A549 (cell line): ENCODE data around the gene CDC42EP5. TPM values are rescaled to one million over a fixed set of nuclear protein-coding genes. Genes with fewer than 3 reads are reported as not detected.

Source experiments
- ATAC-seq, 2 experiments: fragments of 200-7000 bp in 1 of 2; fragments of >200 bp in 1 of 2; cut with Nextera tagmentation in 1 of 2; cut with Tn5 transposase in 1 of 2; 3 replicates each; pipeline versions ENCODE4 v1.8.0 to v1.9.1; 2018 to 2020; ENCODE audit warnings: mild to moderate bottlenecking in 1 of 2, moderate library complexity in 1 of 2
- CTCF ChIA-PET: fragments of 300-600 bp; sonication (Branson Sonifier 250); formaldehyde crosslinking; extraction: SDS; loops from one replicate; lab custom pipeline; 2021; ENCODE audit warnings: antibody characterized with exemption, inconsistent platforms; lab: Yijun Ruan, JAX
- POLR2A ChIA-PET: fragments of 350-600 bp; formaldehyde crosslinking; extraction: SDS; loops from one replicate; lab custom pipeline; 2021; ENCODE audit warnings: antibody characterized with exemption, inconsistent platforms; lab: Yijun Ruan, JAX
- DNase-seq, 2 experiments: peaks; one replicate each; pipeline versions ENCODE4 v3.0.0 to v3.0.0-alpha.2; 2011 to 2016; ENCODE audit warnings: low read depth in 1 of 2, low spot score in 1 of 2
- FAIRE-seq: peaks from 2 replicates; lab custom pipeline; 2011; peaks lifted over from hg19 to GRCh38; lab: Jason Lieb, UNC
- H3K27ac ChIP-seq, 2 experiments: fragments of >200 bp; sonication (Bioruptor Twin); formaldehyde crosslinking; 3 replicates each; pipeline ENCODE4 v1.5.1; 2016 to 2017
- H3K4me1 ChIP-seq: fragments of >200 bp; sonication (Bioruptor Twin); formaldehyde crosslinking; 3 replicates; pipeline ENCODE4 v1.6.1; 2016
- H3K4me2 ChIP-seq: fragments of >200 bp; sonication (Bioruptor Twin); formaldehyde crosslinking; 3 replicates; pipeline ENCODE4 v1.6.1; 2016
- H3K4me3 ChIP-seq: fragments of >200 bp; sonication (Bioruptor Twin); formaldehyde crosslinking; 3 replicates; pipeline ENCODE4 v1.5.1; 2016
- H3K9me3 ChIP-seq: fragments of >200 bp; sonication (Bioruptor Twin); formaldehyde crosslinking; 3 replicates; pipeline ENCODE4 v1.6.1; 2016
- CBX8 ChIP-seq: fragments of 200-600 bp; sonication (generic); IDR thresholded peaks from 2 replicates; pipeline ENCODE4 v1.6.1; 2016
- CEBPB ChIP-seq, 2 experiments: fragments of >200 bp in 1 of 2; sonication (Bioruptor Twin) in 1 of 2; formaldehyde crosslinking in 1 of 2; IDR thresholded peaks; 2 replicates each; pipeline ENCODE4 v1.6.1; 2012 to 2016
- EHMT2 ChIP-seq: fragments of 200-600 bp; sonication (generic); IDR thresholded peaks from 2 replicates; pipeline ENCODE4 v1.6.1; 2016; ENCODE audit warnings: antibody characterized with exemption, low read depth, mild to moderate bottlenecking, moderate library complexity
- EP300 ChIP-seq, 2 experiments: fragments of >200 bp; sonication (Bioruptor Twin); formaldehyde crosslinking; IDR thresholded peaks; 2 replicates in 1 of 2; 3 replicates in 1 of 2; pipeline ENCODE4 v1.6.1; 2016 to 2017
- ESRRA ChIP-seq: fragments of 150-350 bp; IDR thresholded peaks from 2 replicates; pipeline ENCODE4 v1.6.1; 2014; ENCODE audit warnings: mild to moderate bottlenecking, low read length, borderline replicate concordance
- FOSB ChIP-seq: fragments of 250-450 bp; sonication (Bioruptor Pico); IDR thresholded peaks from 2 replicates; pipeline ENCODE4 v1.5.0; 2020; ENCODE audit warnings: mild to moderate bottlenecking, moderate library complexity
- FOXS1 ChIP-seq: fragments of 250-450 bp; sonication (Bioruptor Pico); IDR thresholded peaks from 2 replicates; pipeline ENCODE4 v1.5.0; 2020; ENCODE audit warnings: mild to moderate bottlenecking, moderate library complexity
- HDAC2 ChIP-seq: fragments of 200-600 bp; sonication (generic); IDR thresholded peaks from 2 replicates; pipeline ENCODE4 v1.6.1; 2016
- HEYL ChIP-seq: fragments of 250-450 bp; sonication (Bioruptor Pico); IDR thresholded peaks from 2 replicates; pipeline ENCODE4 v1.8.0; 2021; ENCODE audit warnings: mild to moderate bottlenecking, moderate library complexity
- HOXB13 ChIP-seq: fragments of 250-450 bp; sonication (Bioruptor Pico); IDR thresholded peaks from 2 replicates; pipeline ENCODE4 v1.5.0; 2020; ENCODE audit warnings: low read depth, mild to moderate bottlenecking, moderate library complexity
- HOXB5 ChIP-seq: fragments of 250-450 bp; sonication (Bioruptor Pico); IDR thresholded peaks from 2 replicates; pipeline ENCODE4 v1.5.0; 2020; ENCODE audit warnings: mild to moderate bottlenecking, moderate library complexity
- JUN ChIP-seq, 2 experiments: fragments of >200 bp; sonication (Bioruptor Twin); formaldehyde crosslinking; IDR thresholded peaks; 2 replicates in 1 of 2; 3 replicates in 1 of 2; pipeline ENCODE4 v1.6.1; 2016 to 2017
- KDM1A ChIP-seq: fragments of 200-600 bp; sonication (generic); IDR thresholded peaks from 2 replicates; pipeline ENCODE4 v1.6.1; 2016; ENCODE audit warnings: low read depth, mild to moderate bottlenecking
- MAFK ChIP-seq: fragments of 450-650 bp; IDR thresholded peaks from 2 replicates; pipeline ENCODE4 v1.6.1; 2014; ENCODE audit not compliant: partially characterized antibody
- MAZ ChIP-seq: fragments of 150-350 bp; IDR thresholded peaks from 2 replicates; pipeline ENCODE4 v1.6.1; 2014; ENCODE audit warnings: antibody characterized with exemption, low read depth, low read length, borderline replicate concordance
- NPAS2 ChIP-seq: fragments of 250-450 bp; sonication (Bioruptor Pico); IDR thresholded peaks from 2 replicates; pipeline ENCODE4 v1.8.0; 2022; ENCODE audit warnings: mild to moderate bottlenecking, moderate library complexity, borderline replicate concordance
- NR3C1 ChIP-seq: fragments of >200 bp; sonication (Bioruptor Twin); formaldehyde crosslinking; IDR thresholded peaks from 3 replicates; pipeline ENCODE4 v1.6.1; 2017
- PHF8 ChIP-seq: fragments of 200-600 bp; sonication (generic); IDR thresholded peaks from 2 replicates; pipeline ENCODE4 v1.6.1; 2016; ENCODE audit warnings: low read depth, mild to moderate bottlenecking, antibody characterized with exemption, moderate library complexity, borderline replicate concordance
- POLR2A ChIP-seq: IDR thresholded peaks from 2 replicates; pipeline ENCODE4 v1.6.1; 2012; ENCODE audit warnings: mild to moderate bottlenecking, low read length
- RAD21 ChIP-seq, 2 experiments: fragments of >200 bp in 1 of 2; sonication (Bioruptor Twin) in 1 of 2; formaldehyde crosslinking in 1 of 2; IDR thresholded peaks in 1 of 2; conservative IDR thresholded peaks in 1 of 2; 2 replicates in 1 of 2; 3 replicates in 1 of 2; pipeline ENCODE4 v1.6.1; 2012 to 2018; ENCODE audit warnings: inconsistent platforms in 1 of 2
- RCOR1 ChIP-seq: fragments of 150-350 bp; IDR thresholded peaks from 2 replicates; pipeline ENCODE4 v1.6.1; 2014; ENCODE audit warnings: antibody characterized with exemption, low read length, low read depth
- RFX5 ChIP-seq: fragments of 450-650 bp; IDR thresholded peaks from 2 replicates; pipeline ENCODE4 v1.7.1; 2014; ENCODE audit warnings: antibody characterized with exemption, mild to moderate bottlenecking, moderate library complexity
- SMC3 ChIP-seq: fragments of >200 bp; sonication (Bioruptor Twin); formaldehyde crosslinking; IDR thresholded peaks from 3 replicates; pipeline ENCODE4 v1.6.1; 2018; ENCODE audit warnings: inconsistent platforms
- TP53 ChIP-seq: fragments of 250-450 bp; sonication (Bioruptor Pico); IDR thresholded peaks from 2 replicates; pipeline ENCODE4 v1.5.0; 2021; ENCODE audit warnings: mild to moderate bottlenecking, moderate library complexity
- ZFP36 ChIP-seq: fragments of 450-650 bp; IDR thresholded peaks from 2 replicates; pipeline ENCODE4 v1.6.1; 2014; ENCODE audit warnings: borderline replicate concordance; ENCODE audit not compliant: partially characterized antibody
- ZNF302 ChIP-seq: fragments of 250-450 bp; sonication (Bioruptor Pico); IDR thresholded peaks from 2 replicates; pipeline ENCODE4 v1.9.0; 2021; ENCODE audit warnings: inconsistent platforms, mild to moderate bottlenecking, moderate library complexity
- WGBS: methylation state at CpG from one replicate; pipeline ENCODE4 v1.1.6; 2017; ENCODE audit errors: missing lambda C conversion rate; 5-methylcytosine and 5-hydroxymethylcytosine counted together
- polyA plus RNA-seq, 4 experiments: library from polyadenylated mRNA; depleted of rRNA in 3 of 4; stranded (reverse); fragments of >200 nt; fragmentation: RNase III in 1 of 4; extraction: RNeasy Plus Mini Kit Qiagen cat#74134 plus additional on column Dnase treatment in 1 of 4; gene quantifications; 2 replicates in 3 of 4; 3 replicates in 1 of 4; pipeline ENCODE4 v1.2.3, GENCODE V29; 2011 to 2017
- TF ChIP-seq, protein P1 (sequence below): fragments of 150-350 bp; IDR thresholded peaks from 2 replicates; pipeline ENCODE4 v1.6.1; 2014; ENCODE audit warnings: low read depth, mild to moderate bottlenecking, low read length
- TF ChIP-seq, protein P2 (sequence below): IDR thresholded peaks from 2 replicates; pipeline ENCODE4 v1.6.1; 2012; ENCODE audit warnings: low read depth, borderline replicate concordance
- TF ChIP-seq, protein P3 (sequence below): fragments of 450-650 bp; IDR thresholded peaks from 2 replicates; pipeline ENCODE4 v1.6.1; 2014; ENCODE audit warnings: antibody characterized with exemption
- TF ChIP-seq, protein P4 (sequence below): fragments of >200 bp; sonication (Bioruptor Twin); formaldehyde crosslinking; IDR thresholded peaks from 2 replicates; pipeline ENCODE4 v1.6.1; 2016
- TF ChIP-seq, protein P5 (sequence below): IDR thresholded peaks from 2 replicates; pipeline ENCODE4 v1.6.1; 2012

The CDC42EP5 gene
- polyA plus RNA-seq, 2 of the 4 experiments (the other 2 are of a cell fraction), result not detected

DNA sequence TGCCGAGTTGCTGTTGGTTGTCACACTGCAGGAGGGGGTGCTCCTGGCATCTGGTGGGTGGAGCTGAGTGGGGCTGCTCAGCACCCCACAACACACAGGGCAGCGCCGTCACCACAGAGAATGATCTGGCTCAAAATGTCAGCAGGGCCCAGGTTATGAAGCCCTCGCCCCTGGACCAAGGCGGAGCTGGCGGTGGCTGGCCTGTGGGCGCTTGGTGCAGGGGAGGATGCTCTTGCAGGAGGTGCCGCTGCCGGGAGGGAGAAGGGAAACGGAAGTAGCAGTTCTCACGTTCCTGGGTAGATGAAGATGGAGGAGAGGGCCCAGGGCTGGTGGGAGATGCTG is 38.3 kb downstream of the CDC42EP5 start:
- TF ChIP-seq, protein P1, sequence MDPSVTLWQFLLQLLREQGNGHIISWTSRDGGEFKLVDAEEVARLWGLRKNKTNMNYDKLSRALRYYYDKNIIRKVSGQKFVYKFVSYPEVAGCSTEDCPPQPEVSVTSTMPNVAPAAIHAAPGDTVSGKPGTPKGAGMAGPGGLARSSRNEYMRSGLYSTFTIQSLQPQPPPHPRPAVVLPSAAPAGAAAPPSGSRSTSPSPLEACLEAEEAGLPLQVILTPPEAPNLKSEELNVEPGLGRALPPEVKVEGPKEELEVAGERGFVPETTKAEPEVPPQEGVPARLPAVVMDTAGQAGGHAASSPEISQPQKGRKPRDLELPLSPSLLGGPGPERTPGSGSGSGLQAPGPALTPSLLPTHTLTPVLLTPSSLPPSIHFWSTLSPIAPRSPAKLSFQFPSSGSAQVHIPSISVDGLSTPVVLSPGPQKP, result no peak
- TF ChIP-seq, protein P2, sequence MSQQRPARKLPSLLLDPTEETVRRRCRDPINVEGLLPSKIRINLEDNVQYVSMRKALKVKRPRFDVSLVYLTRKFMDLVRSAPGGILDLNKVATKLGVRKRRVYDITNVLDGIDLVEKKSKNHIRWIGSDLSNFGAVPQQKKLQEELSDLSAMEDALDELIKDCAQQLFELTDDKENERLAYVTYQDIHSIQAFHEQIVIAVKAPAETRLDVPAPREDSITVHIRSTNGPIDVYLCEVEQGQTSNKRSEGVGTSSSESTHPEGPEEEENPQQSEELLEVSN, result no peak
- TF ChIP-seq HDAC2, result no peak
- TF ChIP-seq, protein P3, sequence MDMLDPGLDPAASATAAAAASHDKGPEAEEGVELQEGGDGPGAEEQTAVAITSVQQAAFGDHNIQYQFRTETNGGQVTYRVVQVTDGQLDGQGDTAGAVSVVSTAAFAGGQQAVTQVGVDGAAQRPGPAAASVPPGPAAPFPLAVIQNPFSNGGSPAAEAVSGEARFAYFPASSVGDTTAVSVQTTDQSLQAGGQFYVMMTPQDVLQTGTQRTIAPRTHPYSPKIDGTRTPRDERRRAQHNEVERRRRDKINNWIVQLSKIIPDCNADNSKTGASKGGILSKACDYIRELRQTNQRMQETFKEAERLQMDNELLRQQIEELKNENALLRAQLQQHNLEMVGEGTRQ, result no peak
- no peak for TF ChIP-seq ESRRA
- no peak for TF ChIP-seq RCOR1
- TF ChIP-seq NR3C1, result no peak
- TF ChIP-seq CEBPB (IDR thresholded peaks at IDR 0.05), result no peak
- no peak for TF ChIP-seq NPAS2 (CRISPR knock-in tag)
- TF ChIP-seq JUN (IDR thresholded peaks at IDR 0.05), result no peak
- TF ChIP-seq, protein P4, sequence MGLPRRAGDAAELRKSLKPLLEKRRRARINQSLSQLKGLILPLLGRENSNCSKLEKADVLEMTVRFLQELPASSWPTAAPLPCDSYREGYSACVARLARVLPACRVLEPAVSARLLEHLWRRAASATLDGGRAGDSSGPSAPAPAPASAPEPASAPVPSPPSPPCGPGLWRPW, result no peak
- no peak for TF ChIP-seq PHF8
- no peak for TF ChIP-seq FOSB (CRISPR knock-in tag)
- TF ChIP-seq CBX8, result no peak
- no peak for TF ChIP-seq ZFP36
- TF ChIP-seq ZNF302 (CRISPR knock-in tag), result no peak

DNA sequence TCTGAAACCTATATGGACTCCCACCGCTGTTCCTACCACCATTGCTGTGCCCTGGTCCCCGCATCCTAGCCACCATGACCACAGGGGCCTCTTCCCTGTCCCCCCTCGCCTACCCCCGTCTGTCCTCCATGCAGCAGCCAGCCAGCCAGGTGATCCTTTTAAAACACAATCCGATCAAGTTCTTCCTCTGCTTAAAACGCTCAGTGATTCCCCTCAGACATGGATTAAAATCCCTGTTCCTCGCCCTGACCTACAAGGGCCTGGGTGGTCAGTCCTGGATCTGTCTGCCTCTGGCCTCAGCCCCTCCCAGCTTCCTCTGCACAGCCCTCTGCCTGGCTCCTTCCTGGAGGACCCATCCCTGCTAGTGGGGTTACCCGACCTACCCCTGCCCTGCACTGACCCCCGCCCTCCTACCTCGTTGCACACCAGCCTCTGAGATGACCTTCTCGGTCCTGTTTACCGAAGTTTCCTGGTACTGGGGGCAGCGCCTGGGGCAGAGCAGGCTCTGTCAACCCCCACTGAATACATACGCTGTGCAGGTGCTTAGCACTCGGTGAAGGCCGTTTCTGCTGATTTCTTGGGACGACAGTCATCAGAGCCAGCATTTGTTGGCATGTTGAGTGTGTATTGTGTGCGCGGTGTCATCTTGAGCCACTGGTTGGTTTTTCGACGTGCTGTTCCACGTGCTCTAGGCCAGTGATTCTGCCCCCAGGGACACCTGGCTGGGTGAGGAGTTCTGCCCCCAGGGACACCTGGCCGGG is 38.8 kb downstream of the CDC42EP5 start:
- DNase-seq, result no peak
- Histone ChIP-seq H3K4me2 (no peak overlapping the region), H3K9me3 (no peaks in the 10 kb centered on the region), H3K4me1 (peaks cover 24% of the 10 kb centered on the region), H3K27ac (no peak overlapping the region), H3K4me3 (no peak overlapping the region)
- POLR2A ChIA-PET, result interaction anchor here (1.5 kb wide), 1 partner anchor 14 kb away, joined by 3 read pairs; the partner anchor contains the start of gene LENG8
- no peak for FAIRE-seq
- 83% methylated on average over 23 of the region's 23 CpGs for WGBS
- CTCF ChIA-PET, result no interaction called here
- no peak for ATAC-seq
- TF ChIP-seq RFX5, result no peak
- TF ChIP-seq, protein P5, sequence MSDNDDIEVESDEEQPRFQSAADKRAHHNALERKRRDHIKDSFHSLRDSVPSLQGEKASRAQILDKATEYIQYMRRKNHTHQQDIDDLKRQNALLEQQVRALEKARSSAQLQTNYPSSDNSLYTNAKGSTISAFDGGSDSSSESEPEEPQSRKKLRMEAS, result no peak

More for the DNA sequence above, 38.3 kb downstream of the CDC42EP5 start:
- ChIA-PET POLR2A (no interaction called here), CTCF (no interaction called here)
- peaks cover 24% of the 10 kb centered on the region for H3K4me1 ChIP-seq
- FAIRE-seq, result no peak
- 94% methylated on average over 10 of the region's 11 CpGs for WGBS
- no peaks in the 10 kb centered on the region for H3K9me3 ChIP-seq
- no peak for ATAC-seq
- H3K4me2 ChIP-seq, result no peak overlapping the region
- no peak overlapping the region for H3K27ac ChIP-seq
- no peak overlapping the region for H3K4me3 ChIP-seq
- no peak for DNase-seq

DNA sequence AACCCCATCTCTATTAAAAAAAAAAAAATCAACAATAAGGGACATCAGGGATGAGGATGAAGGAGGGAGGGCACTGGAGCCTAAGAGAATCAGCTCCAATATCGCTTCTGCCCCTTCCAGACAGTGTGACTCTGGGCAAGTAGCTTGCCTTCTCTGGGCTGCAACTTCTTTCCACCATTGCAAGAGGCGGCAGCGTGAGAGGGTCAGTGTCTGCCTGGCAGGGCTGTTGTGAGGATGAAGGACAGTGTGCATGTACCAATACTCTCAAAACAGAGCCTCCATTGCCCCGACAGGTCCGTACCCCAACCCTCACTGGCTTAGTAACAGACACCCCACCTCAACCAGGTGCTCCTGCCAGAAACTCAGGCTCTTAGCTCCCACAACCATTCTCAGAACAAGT is 39.4 kb downstream of the CDC42EP5 start:
- DNase-seq (no peak), ATAC-seq (no peak), FAIRE-seq (no peak)
- H3K4me2 ChIP-seq, result no peak overlapping the region
- no peaks in the 10 kb centered on the region for H3K9me3 ChIP-seq
- 94% methylated on average over 5 of the region's 5 CpGs for WGBS
- TF ChIP-seq KDM1A (no peak), HEYL (no peak), EP300 (IDR thresholded peaks at IDR 0.05) (no peak), POLR2A (no peak), EHMT2 (no peak), HOXB13 (no peak), TP53 (CRISPR knock-in tag) (no peak), MAZ (no peak), SMC3 (no peak), MAFK (no peak), HOXB5 (CRISPR knock-in tag) (no peak), CEBPB (IDR thresholded peaks at IDR 0.05) (no peak), FOXS1 (CRISPR knock-in tag) (no peak), RAD21 (conservative IDR thresholded peaks at IDR 0.05 in 1 of 2, IDR thresholded peaks at IDR 0.05 in 1 of 2) (no peak)
- TF ChIP-seq, protein P5, result no peak
- TF ChIP-seq, protein P4, result no peak
- no peak overlapping the region for H3K4me3 ChIP-seq
- ChIA-PET POLR2A (interaction anchor here (1.5 kb wide), 1 partner anchor 15 kb away, joined by 3 read pairs; the partner anchor contains the start of gene LENG8), CTCF (interaction anchor here (1.0 kb wide), 1 partner anchor 47 kb away, joined by 3 read pairs; no protein-coding TSS in a partner anchor)
- H3K27ac ChIP-seq, result no peak overlapping the region
- H3K4me1 ChIP-seq, result peaks cover 24% of the 10 kb centered on the region
